Melanocyte of skin (primary cell): ENCODE measurements around the gene POTEB3. TPM values are rescaled to one million over a fixed set of nuclear protein-coding genes. Genes with fewer than 3 reads are reported as not detected.

ENCODE experiments used
- small RNA-seq, 2 donors: library from RNA; depleted of rRNA; stranded (forward); fragments of <200 nt; gene quantifications; one replicate each; pipeline ENCODE3, GENCODE V24; 2012
- total RNA-seq, 2 donors: library from RNA; depleted of rRNA; stranded (reverse); fragments of >200 nt; gene quantifications; 2 replicates each; pipeline ENCODE4 v1.2.3, GENCODE V29; 2012

The POTEB3 gene
- not detected for total RNA-seq

DNA sequence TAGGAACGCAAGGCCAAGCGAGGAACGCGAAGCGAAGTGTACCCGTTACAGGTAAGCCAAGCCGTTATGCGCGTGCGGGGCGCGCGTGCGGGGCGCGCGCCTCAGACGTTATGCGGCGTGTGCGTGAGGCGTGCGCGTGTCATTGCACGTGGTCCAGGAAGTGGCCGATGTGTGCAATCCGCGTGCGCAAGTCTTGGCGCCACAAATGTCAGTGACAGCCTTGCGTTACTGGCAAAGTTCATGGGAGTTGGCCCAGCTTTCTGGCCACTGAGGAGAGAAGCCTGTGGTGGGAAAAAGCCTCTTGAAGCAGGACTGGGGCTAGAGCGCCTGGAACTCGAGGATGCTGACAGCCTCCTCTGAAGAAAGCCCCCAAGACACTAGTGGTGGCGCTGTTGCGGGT lies at the start of gene POTEB3:
POTEB3 (minus strand) TSS at position 101 of the 400 bp plus-strand sequence. CDS start 488 bp downstream, outside the sequence.

Small RNA genes lying within 50 kb of the gene (small RNA-seq; reads per million reads assigned to genes)
- gene GRAMD4P6 (0 reads per million in 2 donors), gene MIR3118-3 (0 reads per million in 2 donors), gene RF00026 (0 reads per million in 2 donors)
